Stimulated activated CD4-positive, alpha-beta T cell treated with anti-CD3 and anti-CD28 coated beads, Interleukin-12 subunit alpha, Interleukin-12 subunit beta, amount 100 ng/mL, for 24 hours (primary cell): Measurements from ENCODE around the gene CNOT6.

ENCODE experiments used
- DNase-seq, 2 experiments: peaks; one replicate each; pipeline ENCODE4 v3.0.0-alpha.2; 2020; ENCODE audit warnings: low read depth in 2 of 2

CNOT6 gene

GRCh38 chr5:180599981-180600553, 105.9 kb downstream of the CNOT6 start:
- DNase-seq, result no peak

- no peak for DNase-seq
Measured at GRCh38 chr5:180600554-180601041, 106.4 kb downstream of the CNOT6 start.

- DNase-seq, result no peak
Measured at GRCh38 chr5:180601591-180602480, 107.7 kb downstream of the CNOT6 start.

DNA sequence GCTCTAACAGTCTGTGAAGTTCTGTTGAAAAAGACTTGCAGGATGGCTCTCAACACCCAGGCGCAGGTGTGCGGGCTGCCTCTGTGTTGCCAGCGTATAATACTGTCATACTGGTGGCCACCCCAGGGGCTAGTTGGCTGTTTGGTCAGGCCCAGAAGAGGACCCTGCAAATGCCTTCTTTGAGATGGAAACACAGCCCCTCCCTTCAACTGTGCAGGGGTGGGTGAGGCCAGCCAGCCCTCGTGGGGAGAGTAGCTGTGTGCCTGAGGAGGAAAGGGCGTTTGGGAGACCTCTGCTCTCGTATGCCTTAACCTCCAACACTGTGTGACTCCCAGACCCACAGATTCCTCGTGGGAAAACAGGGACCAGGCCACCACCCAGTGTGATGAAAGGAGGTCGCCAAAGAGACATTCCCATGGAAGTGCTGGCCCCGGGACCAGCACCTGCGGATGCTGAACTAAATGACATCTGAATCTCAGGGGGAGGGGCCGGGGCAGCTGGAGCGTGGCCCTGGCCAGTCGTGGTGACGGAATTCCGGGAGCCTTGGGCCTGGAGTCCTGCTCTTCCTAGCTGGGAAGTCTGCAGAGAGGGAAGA, 108.4 kb downstream of the CNOT6 start:
- DNase-seq, result no peak

DNA sequence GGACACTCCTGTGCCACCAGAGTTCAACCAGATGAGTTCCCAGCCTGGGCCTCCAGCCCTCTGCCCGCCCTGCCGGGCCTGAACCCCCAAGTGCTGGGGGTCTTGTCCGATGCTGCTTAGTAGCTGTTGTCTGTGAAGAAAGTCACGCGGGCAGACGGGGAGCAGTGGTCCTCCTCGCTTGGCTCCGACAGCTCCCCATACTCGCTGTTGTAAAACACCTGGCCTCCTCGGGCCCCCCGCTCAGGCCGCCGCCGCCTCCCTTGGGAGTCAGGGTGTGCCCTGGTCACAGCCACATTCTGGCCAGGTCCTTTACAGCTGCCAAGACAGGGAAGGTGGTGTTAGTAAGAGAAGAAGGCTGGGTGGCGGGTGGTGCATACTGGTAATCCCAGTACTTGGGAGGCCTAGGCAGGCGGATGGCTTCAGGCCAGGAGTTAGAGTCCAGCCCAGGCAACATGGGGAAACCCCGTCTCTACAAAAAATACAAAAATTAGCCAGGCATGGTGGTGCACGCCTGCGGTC, 109.0 kb downstream of the CNOT6 start:
- DNase-seq, result no peak

GRCh38 chr5:180604271-180604670, 110.1 kb downstream of the CNOT6 start:
- no peak for DNase-seq

GRCh38 chr5:180605554-180606214, 111.5 kb downstream of the CNOT6 start:
- peak; percentile 27 to 68 for DNase-seq

GRCh38 chr5:180606215-180606785, 112.1 kb downstream of the CNOT6 start:
- no peak for DNase-seq

GRCh38 chr5:180607861-180608571, 113.8 kb downstream of the CNOT6 start:
- no peak for DNase-seq

GRCh38 chr5:180608572-180609310, 114.6 kb downstream of the CNOT6 start:
- DNase-seq, result no peak

DNA sequence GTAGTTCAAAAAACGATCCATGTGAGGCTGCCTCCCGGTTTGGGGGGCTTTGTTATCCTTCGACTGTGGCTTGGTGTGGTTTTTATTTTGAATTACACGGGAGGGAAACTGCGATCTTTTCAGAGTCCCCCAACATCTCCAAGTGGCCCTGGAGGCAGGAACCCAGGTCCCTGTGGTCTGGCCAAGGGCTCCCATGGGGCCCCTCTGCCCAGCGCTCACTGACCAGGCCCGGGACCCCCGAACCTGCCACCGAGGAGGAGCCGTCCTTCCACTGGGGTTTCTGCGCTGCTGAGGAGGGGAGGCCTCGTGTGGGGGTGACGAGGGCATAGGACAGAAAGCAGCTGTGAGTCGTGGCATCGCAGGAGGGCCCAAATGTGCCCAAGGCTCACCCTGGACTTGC, 115.2 kb downstream of the CNOT6 start:
- DNase-seq, result no peak

DNA sequence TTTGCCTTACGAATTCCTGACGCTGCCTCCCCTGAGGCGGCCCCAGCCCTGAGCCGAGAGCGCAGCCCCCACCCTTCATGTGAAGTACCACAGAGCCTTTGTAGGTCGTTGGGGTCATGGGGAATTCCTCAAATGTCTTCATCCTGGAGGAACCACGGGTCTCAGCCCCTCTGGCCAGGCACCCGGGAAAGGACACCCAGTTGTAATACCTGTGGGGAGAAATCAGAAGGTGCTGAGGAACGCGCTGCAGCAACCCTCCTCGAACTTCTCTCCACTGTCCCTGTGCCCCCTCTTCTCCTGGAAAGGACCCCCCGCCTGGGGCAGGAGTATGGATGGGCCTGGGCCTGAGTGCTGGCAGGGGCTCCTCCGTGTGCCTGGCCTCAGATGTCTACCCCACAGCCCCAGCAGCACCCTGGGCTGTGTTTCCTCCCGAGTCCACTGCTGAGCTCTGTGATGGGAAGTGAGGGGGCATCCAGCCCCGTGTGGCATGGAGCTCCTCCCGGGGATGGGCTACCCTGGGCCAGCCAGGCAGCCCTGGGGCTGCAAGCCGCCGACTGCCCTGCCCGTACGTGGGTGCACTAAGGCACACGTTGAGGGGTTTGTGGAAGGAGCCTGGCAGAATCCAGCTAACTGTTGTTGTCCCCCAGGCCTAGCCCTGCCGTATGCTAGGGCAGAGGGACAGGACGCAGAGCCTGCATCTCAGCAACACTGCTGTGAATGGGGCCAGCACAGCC, 115.8 kb downstream of the CNOT6 start:
- DNase-seq, result no peak

DNA sequence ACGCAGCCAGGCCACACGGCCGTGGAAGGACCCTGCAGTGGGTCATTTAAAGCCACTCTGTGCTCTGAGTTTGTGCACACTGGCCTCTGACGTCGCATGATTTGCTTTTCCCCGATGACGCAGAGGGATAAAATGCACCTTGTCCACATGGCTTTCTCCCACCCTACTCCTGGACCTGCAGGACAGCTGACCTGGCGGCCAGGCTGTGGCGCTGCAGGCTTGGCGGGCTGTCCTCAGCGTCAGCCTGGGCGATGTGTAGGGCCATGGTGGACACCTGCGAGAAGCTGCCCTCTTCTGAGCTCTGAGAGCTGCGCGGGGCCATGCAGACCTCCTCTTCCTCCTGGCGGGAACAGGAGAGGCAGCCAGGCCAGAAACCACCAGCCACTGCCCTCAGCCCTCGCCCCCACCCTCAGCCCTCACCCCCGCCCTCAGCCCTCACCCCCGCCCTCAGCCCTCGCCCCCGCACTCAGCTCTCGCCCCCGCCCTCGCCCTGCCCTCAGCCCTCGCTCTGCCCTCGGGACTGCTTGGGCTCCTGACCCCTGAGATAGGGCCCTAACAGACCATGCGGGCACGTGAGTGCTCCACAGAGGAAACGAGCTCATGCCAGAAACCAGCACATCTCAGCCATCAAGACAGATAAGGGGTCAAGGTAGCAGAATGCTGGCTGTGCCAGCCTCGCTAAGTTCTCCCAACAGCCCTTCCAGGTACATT, 117.1 kb downstream of the CNOT6 start:
- no peak for DNase-seq

GRCh38 chr5:180612683-180613082, 118.5 kb downstream of the CNOT6 start:
- no peak for DNase-seq

DNA sequence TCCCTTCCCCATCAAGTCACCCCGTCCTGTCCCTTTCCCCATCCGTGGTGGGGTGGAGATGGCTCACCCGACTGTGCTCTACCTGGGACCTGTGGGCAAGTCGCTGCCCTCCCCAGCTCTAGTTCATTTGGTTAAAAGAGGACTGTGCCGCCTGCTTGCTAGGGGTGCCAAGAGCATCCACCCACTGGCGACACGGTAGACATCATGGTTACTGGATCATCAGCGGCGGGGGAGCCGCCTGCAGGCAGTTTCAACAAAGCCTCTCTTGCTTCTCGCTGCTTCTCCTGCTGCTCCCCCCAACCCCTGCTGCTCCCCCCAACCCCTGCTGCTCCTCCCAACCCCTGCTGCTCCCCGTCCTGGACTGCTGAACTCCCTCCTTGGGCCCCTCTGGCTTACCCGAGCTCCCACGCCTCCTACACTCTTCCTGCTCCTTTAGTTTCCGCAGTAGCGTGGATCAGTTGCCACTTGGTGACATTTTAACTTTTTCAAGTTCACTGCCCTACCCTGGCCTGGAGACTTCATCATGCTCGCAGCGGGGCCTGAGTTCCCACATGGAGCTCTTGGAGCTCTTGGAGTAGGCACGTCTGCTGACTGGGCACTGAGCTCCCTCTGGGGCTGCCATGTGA, 119.1 kb downstream of the CNOT6 start:
- DNase-seq, result no peak

DNA sequence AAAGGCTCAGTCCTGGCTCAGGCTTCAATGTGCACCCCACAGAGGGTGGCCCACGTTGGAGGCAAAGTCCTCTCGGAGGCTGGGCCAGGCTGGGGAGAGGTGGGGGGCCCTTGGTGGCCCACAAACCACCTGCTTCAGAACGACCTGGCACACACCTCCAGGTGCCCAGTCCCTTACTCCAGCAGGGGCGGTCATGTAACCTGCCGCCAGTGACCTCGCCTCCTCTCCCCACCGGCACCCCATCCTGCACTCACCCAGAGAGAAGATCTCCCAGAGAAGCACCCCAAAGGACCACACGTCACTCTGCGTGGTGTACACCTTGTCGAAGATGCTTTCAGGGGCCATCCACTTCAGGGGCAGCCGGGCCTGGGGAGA, 119.6 kb downstream of the CNOT6 start:
- DNase-seq, result no peak

DNA sequence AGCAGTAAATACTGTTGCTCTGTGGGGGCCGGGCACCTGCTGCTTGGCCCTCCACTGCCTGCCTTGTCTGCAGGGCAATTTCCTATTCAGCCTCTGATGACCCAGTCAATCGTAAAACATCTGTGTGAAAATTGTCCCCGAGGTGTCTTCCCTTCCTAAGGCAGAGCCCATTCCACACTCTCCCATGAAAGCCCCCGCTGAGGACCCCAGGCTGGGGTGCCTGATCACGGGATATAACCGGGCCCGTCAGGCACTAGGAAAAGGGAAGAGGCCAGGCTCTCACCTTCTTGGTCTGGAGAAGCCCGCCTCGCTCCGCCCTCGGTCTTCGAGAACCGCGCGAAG, 124.3 kb downstream of the CNOT6 start:
- no peak for DNase-seq

DNA sequence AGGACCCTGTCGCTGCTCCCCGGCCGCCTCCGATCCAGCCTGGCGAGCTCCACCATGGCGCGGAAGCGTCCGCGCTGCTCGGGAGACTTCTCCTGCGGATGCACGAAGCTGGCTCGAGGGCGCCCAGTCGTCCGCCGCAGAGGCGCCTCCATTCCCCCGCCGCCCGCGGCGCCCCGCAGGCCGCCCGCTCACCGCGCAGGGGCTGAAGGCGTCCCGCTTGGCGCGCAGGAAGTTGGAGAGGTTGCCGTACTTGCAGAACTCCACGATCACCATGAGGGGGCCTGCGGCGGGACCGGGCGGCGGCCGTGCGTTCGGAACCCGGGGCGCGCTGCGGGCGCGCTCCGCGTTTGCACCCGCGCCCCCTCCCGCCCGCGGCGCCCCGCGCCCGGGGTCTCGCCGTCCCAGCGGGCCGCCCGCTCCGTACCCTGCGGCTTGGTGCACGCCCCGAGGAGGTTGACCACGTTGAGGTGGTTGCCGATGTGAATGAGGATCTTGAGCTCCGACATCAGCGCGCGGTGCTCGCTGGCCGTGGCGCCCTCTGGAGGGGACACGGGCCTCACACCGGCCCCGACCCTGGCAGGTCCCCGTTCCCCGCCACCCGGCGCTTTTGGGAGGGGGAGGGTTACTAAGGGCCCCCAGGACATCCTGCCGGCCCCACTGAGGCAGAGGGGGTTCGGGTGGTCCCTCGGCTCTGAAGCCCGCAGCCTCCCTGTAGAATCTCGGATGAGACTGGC, 124.8 kb downstream of the CNOT6 start:
- DNase-seq, result peak in 1 of 2 experiments; percentile 22
